K562 (cell line): ENCODE measurements around the gene C11orf52. TPM values are rescaled to one million over a fixed set of nuclear protein-coding genes. Genes with fewer than 3 reads are reported as not detected.

Experiments
- ATF6 ChIP-seq: sonication (generic); formaldehyde crosslinking; IDR thresholded peaks from 2 replicates; pipeline ENCODE4 v1.4.0; 2020; ENCODE audit warnings: mild to moderate bottlenecking, missing genetic modification reagents
- BRD9 ChIP-seq: fragments of 450-650 bp; IDR thresholded peaks from 2 replicates; pipeline ENCODE4 v1.6.1; 2018; ENCODE audit warnings: low read depth; ENCODE audit not compliant: partially characterized antibody
- FOS ChIP-seq: IDR thresholded peaks from 3 replicates; pipeline ENCODE4 v1.6.1; 2011; ENCODE audit not compliant: insufficient read length; ENCODE audit errors: extremely low read depth
- L3MBTL2 ChIP-seq: fragments of 450-650 bp; IDR thresholded peaks from 2 replicates; pipeline ENCODE4 v1.6.1; 2016; ENCODE audit warnings: mild to moderate bottlenecking, moderate library complexity
- LCOR ChIP-seq: sonication (generic); formaldehyde crosslinking; IDR thresholded peaks from 2 replicates; pipeline ENCODE4 v1.8.0; 2022; ENCODE audit warnings: mild to moderate bottlenecking, missing genetic modification reagents
- MBD1 ChIP-seq: fragments of 250-450 bp; sonication (Bioruptor Pico); IDR thresholded peaks from 2 replicates; pipeline ENCODE4 v1.8.0; 2022; ENCODE audit warnings: inconsistent platforms
- MCM2 ChIP-seq: fragments of 450-650 bp; IDR thresholded peaks from 2 replicates; pipeline ENCODE4 v1.6.1; 2017; ENCODE audit warnings: low read depth, mild to moderate bottlenecking
- PHF20 ChIP-seq: fragments of 450-650 bp; IDR thresholded peaks from 2 replicates; pipeline ENCODE4 v1.6.1; 2018; ENCODE audit not compliant: partially characterized antibody
- PURB ChIP-seq: sonication (generic); formaldehyde crosslinking; IDR thresholded peaks from 2 replicates; pipeline ENCODE4 v1.9.0; 2021; ENCODE audit warnings: low read depth, mild to moderate bottlenecking, missing genetic modification reagents
- SFPQ ChIP-seq: fragments of 200-400 bp; formaldehyde crosslinking; IDR thresholded peaks from 2 replicates; pipeline ENCODE4 v1.6.1; 2017; ENCODE audit warnings: mild to moderate bottlenecking, low read depth, low read length, moderate library complexity
- SLC30A9 ChIP-seq: fragments of 250-450 bp; sonication (Bioruptor Pico); IDR thresholded peaks from 2 replicates; pipeline ENCODE4 v1.8.0; 2022; ENCODE audit warnings: mild to moderate bottlenecking, moderate library complexity
- SNIP1 ChIP-seq: fragments of 450-650 bp; IDR thresholded peaks from 2 replicates; pipeline ENCODE4 v1.7.1; 2017; ENCODE audit warnings: low read depth, mild to moderate bottlenecking
- TEAD2 ChIP-seq: fragments of 450-650 bp; IDR thresholded peaks from 2 replicates; pipeline ENCODE4 v1.6.1; 2016; ENCODE audit warnings: missing genetic modification characterization, control low read depth, missing compliant biosample characterization
- ZKSCAN8 ChIP-seq: fragments of 200-800 bp; sonication (Bioruptor generic); IDR thresholded peaks from 2 replicates; pipeline ENCODE4 v1.6.1; 2016; ENCODE audit warnings: missing genetic modification characterization, missing compliant biosample characterization
- ZNF354B ChIP-seq: fragments of 250-450 bp; sonication (Bioruptor Pico); IDR thresholded peaks from 2 replicates; pipeline ENCODE4 v1.4.0; 2020
- ZNF583 ChIP-seq: fragments of 250-450 bp; sonication (Bioruptor Pico); IDR thresholded peaks from 2 replicates; pipeline ENCODE4 v1.4.0; 2020
- ZNF764 ChIP-seq: fragments of 250-450 bp; sonication (Bioruptor Pico); IDR thresholded peaks from 2 replicates; pipeline ENCODE4 v1.4.0; 2020; ENCODE audit warnings: low read depth, mild to moderate bottlenecking, moderate library complexity
- polyA plus RNA-seq, 8 experiments: library from polyadenylated mRNA; depleted of rRNA in 4 of 8; stranded (reverse) in 5 of 8; unstranded in 3 of 8; fragments of >200 nt; fragmentation: Nextera tagmentation in 2 of 8; fragmentation: Illumina TruSeq in 1 of 8; extraction: Ambion mirVana in 2 of 8; extraction: Trizol in 1 of 8; gene quantifications; 2 replicates each; pipeline versions ENCODE4 v1.2.1 to v1.2.3, GENCODE V29; 2011 to 2014; ENCODE audit warnings: inconsistent platforms in 1 of 8, missing spikeins in 1 of 8
- total RNA-seq, 7 experiments: library from RNA; depleted of rRNA in 6 of 7; stranded (reverse); fragments of >200 nt in 6 of 7; fragmentation: Illumina TruSeq in 2 of 7; extraction: Trizol in 2 of 7; gene quantifications; 2 replicates each; pipeline versions ENCODE4 v1.2.1 to v1.2.3, GENCODE V29; 2011 to 2021; ENCODE audit warnings: low replicate concordance in 1 of 7
- TF ChIP-seq, protein P1 (sequence below): sonication (generic); formaldehyde crosslinking; IDR thresholded peaks from 2 replicates; pipeline ENCODE4 v1.8.0; 2022; ENCODE audit warnings: mild to moderate bottlenecking, missing genetic modification reagents
- TF ChIP-seq, protein P2 (sequence below): fragments of 450-650 bp; conservative IDR thresholded peaks from 2 replicates; pipeline ENCODE4 v1.6.1; 2016; ENCODE audit warnings: missing genetic modification characterization, low read depth, mild to moderate bottlenecking, control low read depth, missing compliant biosample characterization

The C11orf52 gene
- total and polyA plus RNA-seq, 9 of the 15 experiments (the other 6 are each of a cell fraction or from before 2014, with no cell fraction given), result 0.29 to 2.9 (median 1.0) TPM

DNA sequence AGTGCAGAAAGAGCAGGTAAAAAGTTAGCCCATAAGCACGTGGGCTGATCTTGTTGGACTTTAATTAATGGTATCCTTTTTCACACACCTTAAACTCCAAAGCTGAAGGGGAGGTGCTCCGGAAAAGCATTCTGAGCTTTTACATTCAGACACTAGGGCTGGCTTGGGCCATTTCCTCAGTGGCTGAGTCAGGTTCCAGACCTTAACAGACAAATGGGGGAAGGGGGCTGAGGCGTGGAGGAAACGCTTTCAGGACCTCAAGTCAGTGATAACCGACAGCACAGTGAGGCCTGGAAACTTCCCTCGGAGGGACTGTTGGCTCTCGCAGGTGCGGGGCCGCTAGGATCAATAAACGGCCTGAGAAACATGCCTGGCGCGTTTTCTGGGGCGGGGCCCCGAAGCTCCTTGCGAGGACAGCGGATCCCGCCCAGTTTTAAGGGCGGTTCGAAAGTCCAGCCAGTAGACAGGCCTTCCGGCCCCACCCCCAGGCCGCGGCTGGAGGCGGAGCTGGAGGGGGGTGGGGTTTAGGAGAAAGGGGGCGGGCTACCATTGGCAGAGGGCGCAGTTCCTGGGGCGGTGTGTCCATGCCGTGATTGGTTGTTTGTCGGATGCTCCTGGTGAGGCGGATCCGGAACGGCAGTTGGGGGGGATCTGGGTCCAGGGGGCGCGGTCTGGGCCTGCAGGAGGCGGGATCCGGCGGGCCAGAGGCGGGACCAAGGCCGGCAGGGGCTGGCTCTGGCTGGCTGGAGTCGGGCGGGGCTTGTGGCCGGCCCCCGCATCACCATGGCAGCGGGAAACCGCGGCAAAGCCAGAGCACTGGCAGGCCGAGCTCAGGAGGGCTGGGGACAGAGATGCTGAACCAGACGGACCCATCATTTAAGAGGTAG lies 8.0 kb downstream of the C11orf52 start (continued):
- TF ChIP-seq, protein P1, sequence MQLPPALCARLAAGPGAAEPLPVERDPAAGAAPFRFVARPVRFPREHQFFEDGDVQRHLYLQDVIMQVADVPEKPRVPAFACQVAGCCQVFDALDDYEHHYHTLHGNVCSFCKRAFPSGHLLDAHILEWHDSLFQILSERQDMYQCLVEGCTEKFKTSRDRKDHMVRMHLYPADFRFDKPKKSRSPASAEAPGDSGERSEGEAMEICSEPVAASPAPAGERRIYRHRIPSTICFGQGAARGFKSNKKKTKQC (CRISPR knock-in tag), result no peak
- TF ChIP-seq MCM2 (no peak), ZNF354B (no peak), MBD1 (CRISPR knock-in tag) (no peak), ZKSCAN8 (CRISPR knock-in tag) (no peak), PURB (CRISPR knock-in tag) (no peak), ZNF764 (CRISPR knock-in tag) (no peak), LCOR (CRISPR knock-in tag) (peak; percentile 67; the same call in 1 of the 2 replicates), PHF20 (peak; percentile 36), L3MBTL2 (peak; percentile 88), BRD9 (peak; percentile 79), SNIP1 (no peak), SFPQ (no peak), SLC30A9 (CRISPR knock-in tag) (no peak), ATF6 (CRISPR knock-in tag) (no peak), ZNF583 (CRISPR knock-in tag) (peak; percentile 41; the same call in 1 of the 2 replicates), FOS (peak; percentile 49), TEAD2 (no peak)
- TF ChIP-seq, protein P2, sequence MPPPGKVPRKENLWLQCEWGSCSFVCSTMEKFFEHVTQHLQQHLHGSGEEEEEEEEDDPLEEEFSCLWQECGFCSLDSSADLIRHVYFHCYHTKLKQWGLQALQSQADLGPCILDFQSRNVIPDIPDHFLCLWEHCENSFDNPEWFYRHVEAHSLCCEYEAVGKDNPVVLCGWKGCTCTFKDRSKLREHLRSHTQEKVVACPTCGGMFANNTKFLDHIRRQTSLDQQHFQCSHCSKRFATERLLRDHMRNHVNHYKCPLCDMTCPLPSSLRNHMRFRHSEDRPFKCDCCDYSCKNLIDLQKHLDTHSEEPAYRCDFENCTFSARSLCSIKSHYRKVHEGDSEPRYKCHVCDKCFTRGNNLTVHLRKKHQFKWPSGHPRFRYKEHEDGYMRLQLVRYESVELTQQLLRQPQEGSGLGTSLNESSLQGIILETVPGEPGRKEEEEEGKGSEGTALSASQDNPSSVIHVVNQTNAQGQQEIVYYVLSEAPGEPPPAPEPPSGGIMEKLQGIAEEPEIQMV (tag), result no peak
